ENCODE measurements around the gene CYS1.
"Not testable (repeated sequence)": the region's sequence is repeated elsewhere in the genome, so short reads cannot be mapped to it uniquely, and the experiment has no call there.

The CYS1 gene

GRCh38 chr2:10094271-10094814 lies 14.1 kb upstream of the CYS1 start:
- DNase-seq = peak in 9 of 58 donors; percentile 6 to 31 (median 20)

- DNase-seq = not testable (repeated sequence)
These were observed 11.7 kb upstream of the CYS1 start for GRCh38 chr2:10091889-10092244.

DNA sequence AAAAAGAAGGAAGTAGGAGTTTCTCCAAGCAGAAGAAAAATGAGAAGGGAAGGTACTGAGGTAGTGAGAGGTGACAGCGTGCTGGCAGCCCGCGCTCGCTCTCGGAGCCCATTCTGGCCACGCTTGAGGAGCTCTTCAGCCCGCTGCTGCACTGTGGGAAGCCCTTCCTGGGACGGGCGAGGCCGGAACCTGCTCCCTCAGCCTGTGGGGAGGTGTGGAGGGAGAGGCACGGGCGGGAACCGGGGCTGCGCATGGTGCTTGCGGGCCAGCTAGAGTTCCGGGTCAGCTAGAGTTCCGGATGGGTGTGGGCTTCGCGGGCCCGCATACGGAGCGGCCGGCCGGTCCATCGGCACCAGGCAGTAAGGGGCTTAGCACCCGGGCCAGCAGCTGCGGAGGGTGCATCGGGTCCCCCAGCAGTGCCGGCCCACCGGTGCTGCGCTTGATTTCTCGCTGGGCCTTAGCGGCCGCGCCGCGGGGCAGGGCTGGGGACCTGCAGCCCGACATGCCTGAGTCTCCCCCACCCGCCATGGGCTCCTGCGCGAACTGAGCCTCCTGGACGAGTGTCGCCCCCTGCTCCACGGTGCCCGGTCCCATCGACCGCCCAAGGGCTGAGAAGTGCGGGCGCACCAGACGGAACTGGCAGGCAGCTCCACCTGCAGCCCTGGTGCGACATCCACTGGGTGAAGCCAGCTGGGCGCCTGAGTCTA lies 11.1 kb upstream of the CYS1 start:
- no peak for DNase-seq

DNA sequence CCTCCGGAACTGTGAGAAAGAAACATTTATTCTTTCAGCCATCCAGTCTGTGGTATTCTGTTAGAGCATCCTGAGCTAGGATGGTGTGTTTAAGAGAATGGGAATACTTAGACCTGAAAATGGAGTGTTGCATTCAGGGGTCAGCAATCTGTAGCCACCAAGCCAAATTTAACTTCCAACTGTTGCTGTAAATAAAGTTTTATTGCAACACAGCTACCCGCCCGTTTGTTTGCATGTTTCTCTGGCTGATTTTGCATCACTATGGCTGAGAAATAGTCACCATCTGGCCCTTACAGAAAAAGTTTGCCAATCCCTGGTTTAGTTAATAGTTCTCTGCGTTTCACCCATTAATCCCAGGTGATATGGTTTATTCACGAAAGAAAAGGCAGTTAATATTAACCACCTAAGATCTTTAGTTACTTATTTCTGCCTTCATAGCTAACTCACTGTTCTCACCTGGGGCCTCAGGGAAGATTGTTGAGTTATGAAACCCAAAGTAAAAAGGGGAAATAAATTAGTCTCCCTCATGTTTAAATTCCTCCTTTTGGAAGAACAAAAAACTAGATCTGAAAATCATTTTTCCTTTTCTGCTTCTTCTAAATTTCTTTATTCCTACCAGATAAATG lies 9.5 kb upstream of the CYS1 start:
- no peak for DNase-seq

- no peak for DNase-seq
These were observed 7.1 kb upstream of the CYS1 start for GRCh38 chr2:10087360-10087759.

- no peak for DNase-seq
These were observed 6.7 kb upstream of the CYS1 start for GRCh38 chr2:10086950-10087349.

DNA sequence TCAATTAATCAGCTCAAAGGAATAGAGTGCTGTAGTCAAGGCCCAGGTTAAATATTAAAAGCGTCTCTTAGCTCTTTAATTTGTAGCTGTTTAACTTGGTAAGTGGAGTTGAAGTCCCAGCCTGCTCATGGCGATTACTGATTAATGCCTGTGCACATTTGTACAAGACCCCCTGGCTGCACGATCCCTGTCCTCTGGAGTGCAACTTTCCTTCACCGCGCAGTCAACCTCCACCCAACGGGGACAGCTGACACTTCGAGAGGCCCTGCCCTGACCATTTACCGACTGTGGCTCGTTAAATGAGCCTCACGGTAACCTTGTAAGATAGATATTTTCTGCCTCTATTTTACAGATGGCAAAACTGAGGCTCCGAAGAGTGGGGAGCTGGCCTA lies 5.5 kb upstream of the CYS1 start:
- no peak for DNase-seq

- no peak for DNase-seq
These were observed 4.9 kb upstream of the CYS1 start for GRCh38 chr2:10085043-10085667.

DNA sequence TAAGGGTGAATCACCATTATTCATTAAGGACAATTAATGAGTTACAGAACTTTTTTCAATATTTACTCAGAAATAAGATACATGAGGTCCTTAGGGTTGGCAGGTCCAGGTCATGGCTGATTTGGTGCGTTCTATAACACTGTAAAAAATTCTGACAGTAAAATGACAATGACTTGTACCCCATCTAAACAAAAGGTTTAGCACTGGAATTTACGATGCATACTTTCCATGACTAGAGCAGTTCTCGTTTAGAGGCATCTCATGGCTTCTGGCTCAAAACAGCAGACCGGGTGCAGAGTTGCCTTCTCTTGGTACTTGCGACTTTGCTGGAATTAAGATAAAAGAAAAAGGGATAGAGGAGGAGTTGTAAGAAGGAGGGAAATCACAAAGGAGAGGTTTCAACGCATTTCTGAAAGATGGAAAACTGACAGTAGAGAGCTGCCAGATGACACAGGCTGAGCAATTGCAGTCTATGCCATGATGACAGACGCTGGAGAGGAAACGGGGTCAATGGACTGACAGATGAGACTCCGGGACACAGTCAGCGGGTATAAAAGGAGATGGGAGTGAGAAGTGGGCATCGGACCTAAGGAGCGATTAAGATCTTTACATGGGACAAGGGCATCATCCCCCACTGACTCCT lies 4.1 kb upstream of the CYS1 start:
- no peak for DNase-seq

DNA sequence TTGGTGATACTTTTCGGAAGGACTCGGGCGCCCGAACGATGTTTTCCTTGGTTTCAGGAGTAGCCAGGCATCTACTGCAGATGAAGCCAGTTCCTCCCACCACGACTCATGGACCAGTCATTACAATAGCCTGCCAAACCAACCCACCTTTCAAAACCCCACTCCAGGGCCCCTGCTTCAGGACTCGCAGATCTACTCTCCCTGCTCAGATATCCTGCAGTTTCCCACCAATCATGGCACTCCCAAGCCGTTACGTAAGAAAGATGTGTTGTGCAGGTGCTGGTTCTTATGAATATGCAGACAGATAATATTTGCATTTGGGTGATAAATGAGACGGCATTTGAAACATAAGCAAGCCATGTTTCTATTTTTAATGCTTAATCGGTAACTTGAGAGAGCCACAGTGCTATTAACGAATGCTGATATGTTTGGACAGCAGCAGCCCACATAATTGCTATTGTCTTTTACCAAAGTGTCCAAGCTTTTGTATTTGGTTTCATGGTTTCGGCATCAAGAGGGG lies 3.5 kb upstream of the CYS1 start:
- DNase-seq = no peak

DNA sequence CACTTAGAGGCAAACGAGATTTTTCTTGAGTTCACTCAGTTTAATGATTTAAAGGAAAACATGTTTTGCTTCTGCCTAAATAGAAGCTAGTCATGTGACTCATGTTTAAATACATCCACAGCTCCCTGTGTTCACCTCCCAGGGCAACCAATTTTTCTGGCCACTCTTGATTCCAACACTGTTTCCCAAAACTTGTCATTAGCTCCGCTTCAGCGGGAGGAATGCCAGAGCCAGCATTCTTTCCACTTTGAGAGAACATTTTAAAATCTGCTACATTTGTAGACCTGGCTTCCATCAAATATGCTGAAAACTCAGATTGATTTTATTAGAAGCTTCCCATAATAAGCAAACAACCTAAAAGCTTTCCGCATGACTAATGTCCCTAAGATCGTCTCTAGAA lies 2.8 kb upstream of the CYS1 start:
- no peak for DNase-seq

GRCh38 chr2:10080536-10081304 lies 509 bp upstream of the CYS1 start:
- DNase-seq = peak in 3 of 58 donors; percentile 18 to 32 (median 28)

GRCh38 chr2:10079266-10079869 lies 843 bp downstream of the CYS1 start:
- peak in 23 of 58 donors; percentile 15 to 68 (median 37) for DNase-seq

- DNase-seq = peak in 14 of 58 donors; percentile 25 to 68 (median 44)
These were observed 1.4 kb downstream of the CYS1 start for GRCh38 chr2:10078704-10079265.

- no peak for DNase-seq
These were observed 2.2 kb downstream of the CYS1 start for GRCh38 chr2:10078001-10078400.

DNA sequence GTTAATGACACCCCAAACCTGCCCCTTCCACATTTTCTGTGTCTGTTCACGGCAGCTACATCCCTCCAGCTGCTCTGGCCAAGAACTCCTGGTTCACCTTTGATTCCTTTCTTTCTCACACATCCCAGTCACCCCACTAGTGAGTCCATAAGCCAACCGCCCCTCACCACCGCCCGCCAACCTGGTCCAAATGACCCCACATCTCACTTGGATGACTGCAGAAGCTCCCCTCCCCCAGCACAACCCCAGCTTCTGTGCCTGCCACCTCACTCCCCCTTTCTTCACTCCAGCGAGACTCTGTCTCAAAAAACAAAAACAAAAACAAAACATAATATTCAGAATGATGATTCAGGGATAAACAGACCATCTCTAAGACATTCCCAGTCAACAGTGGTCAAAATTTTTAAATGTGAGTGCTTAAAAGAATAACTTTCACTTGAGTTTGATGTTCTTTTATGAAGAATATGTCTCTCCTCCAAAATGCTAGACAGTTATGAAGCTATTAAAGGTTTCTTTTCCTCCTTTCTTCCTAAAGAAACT lies 3.2 kb downstream of the CYS1 start:
- DNase-seq = no peak

- DNase-seq = no peak
These were observed 3.7 kb downstream of the CYS1 start for GRCh38 chr2:10076511-10076910.

GRCh38 chr2:10075571-10076209 lies 4.5 kb downstream of the CYS1 start:
- no peak for DNase-seq

DNA sequence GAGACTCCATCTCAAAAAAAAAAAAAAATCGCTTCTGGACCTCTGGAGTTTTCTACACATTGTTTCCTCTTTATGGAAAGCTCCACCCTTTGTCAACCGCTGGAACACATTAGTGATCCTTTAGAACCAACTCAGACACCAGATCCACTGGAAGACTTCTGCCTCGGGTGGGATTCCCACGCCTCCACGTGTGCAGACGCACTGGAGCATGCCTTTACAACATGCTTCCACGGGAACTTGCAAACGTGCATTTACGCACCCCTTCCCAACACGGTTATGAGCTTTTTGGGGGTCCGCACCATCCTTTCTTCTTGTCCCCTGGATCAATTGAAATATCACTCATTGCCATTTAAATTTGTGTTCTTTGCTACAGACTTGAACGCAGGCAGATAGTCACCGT lies 5.1 kb downstream of the CYS1 start:
- no peak for DNase-seq
